Measurements from ENCODE around the gene PCP4. TPM values are rescaled to one million over a fixed set of nuclear protein-coding genes. Genes with fewer than 3 reads are reported as not detected.

The PCP4 gene
- total RNA-seq, 1 donor from 2014 or later: 5.4 TPM

DNA sequence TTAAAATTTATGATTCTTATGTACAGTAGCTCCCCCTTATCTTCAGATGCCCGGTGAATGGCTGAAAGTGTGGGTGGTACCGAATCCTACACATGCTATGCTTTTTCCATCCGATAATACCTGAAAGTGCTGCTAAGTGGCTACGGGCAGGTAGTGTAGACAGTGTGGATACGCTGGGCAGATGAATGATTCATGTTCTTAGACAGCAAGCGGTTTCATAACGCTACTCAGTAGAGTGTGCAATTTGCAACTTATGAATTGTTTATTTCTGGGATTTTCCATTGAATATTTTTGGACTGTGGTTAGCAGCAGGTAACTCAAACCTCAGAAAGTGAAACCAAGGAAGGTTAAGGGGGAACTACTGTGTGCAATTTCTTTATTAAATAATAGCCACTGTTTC is 7.5 kb downstream of the PCP4 start:
- Histone ChIP-seq H3K9me3 (replicated peaks) (no peaks in the 10 kb centered on the region), H3K27ac (replicated peaks) (no peak overlapping the region), H3K36me3 (no peaks in the 10 kb centered on the region), H3K27me3 (ENCODE audit: low read depth) (no peaks in the 10 kb centered on the region), H3K4me3 (no peak overlapping the region), H3K4me1 (no peaks in the 10 kb centered on the region)
- TF ChIP-seq, protein P1, sequence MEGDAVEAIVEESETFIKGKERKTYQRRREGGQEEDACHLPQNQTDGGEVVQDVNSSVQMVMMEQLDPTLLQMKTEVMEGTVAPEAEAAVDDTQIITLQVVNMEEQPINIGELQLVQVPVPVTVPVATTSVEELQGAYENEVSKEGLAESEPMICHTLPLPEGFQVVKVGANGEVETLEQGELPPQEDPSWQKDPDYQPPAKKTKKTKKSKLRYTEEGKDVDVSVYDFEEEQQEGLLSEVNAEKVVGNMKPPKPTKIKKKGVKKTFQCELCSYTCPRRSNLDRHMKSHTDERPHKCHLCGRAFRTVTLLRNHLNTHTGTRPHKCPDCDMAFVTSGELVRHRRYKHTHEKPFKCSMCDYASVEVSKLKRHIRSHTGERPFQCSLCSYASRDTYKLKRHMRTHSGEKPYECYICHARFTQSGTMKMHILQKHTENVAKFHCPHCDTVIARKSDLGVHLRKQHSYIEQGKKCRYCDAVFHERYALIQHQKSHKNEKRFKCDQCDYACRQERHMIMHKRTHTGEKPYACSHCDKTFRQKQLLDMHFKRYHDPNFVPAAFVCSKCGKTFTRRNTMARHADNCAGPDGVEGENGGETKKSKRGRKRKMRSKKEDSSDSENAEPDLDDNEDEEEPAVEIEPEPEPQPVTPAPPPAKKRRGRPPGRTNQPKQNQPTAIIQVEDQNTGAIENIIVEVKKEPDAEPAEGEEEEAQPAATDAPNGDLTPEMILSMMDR (IDR thresholded peaks at IDR 0.05; ENCODE audit: borderline replicate concordance): no peak
- DNase-seq: no peak
- intact Hi-C loops (cut with micrococcal nuclease): no loop called here

GRCh38 chr21:39881661-39882060 is 14.4 kb downstream of the PCP4 start:
- no peak for DNase-seq
- no peaks in the 10 kb centered on the region for H3K36me3 ChIP-seq
- H3K4me3 ChIP-seq: no peak overlapping the region
- H3K9me3 ChIP-seq (replicated peaks): no peaks in the 10 kb centered on the region
- TF ChIP-seq, protein P1 (IDR thresholded peaks at IDR 0.05; ENCODE audit: borderline replicate concordance): no peak
- intact Hi-C loops (cut with micrococcal nuclease): no loop called here
- peaks cover 3% of the 10 kb centered on the region for H3K4me1 ChIP-seq
- H3K27me3 ChIP-seq (ENCODE audit: low read depth): no peaks in the 10 kb centered on the region
- H3K27ac ChIP-seq (replicated peaks): no peak overlapping the region

GRCh38 chr21:39882151-39882838 is 15.1 kb downstream of the PCP4 start:
- H3K27ac ChIP-seq (replicated peaks): no peak overlapping the region
- no peaks in the 10 kb centered on the region for H3K27me3 ChIP-seq (ENCODE audit: low read depth)
- H3K9me3 ChIP-seq (replicated peaks): no peaks in the 10 kb centered on the region
- TF ChIP-seq, protein P1 (IDR thresholded peaks at IDR 0.05; ENCODE audit: borderline replicate concordance): no peak
- no peak overlapping the region for H3K4me3 ChIP-seq
- H3K4me1 ChIP-seq: peaks cover 3% of the 10 kb centered on the region
- intact Hi-C loops (cut with micrococcal nuclease): no loop called here
- DNase-seq: no peak
- H3K36me3 ChIP-seq: no peaks in the 10 kb centered on the region

DNA sequence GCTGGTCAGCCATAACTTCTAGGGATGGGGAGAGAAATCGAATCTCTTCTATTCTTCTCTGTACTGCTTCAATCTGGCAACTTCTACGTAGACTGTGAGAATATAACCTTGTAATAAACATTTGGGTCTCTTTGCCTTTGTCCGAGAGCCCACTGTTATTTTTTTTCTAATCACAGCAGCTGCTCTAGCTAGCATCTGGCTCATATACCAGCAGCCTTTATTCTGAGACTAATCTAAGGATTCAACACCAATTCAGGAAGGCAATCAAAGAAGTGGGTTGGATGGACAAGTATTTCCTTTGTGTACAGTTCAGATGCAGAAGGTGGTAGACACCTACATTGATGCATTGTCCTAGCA is 15.6 kb downstream of the PCP4 start:
- Histone ChIP-seq H3K36me3 (no peaks in the 10 kb centered on the region), H3K4me3 (no peak overlapping the region), H3K27me3 (ENCODE audit: low read depth) (no peaks in the 10 kb centered on the region), H3K4me1 (peaks cover 3% of the 10 kb centered on the region), H3K27ac (replicated peaks) (no peak overlapping the region), H3K9me3 (replicated peaks) (no peaks in the 10 kb centered on the region)
- intact Hi-C loops (cut with micrococcal nuclease): no loop called here
- TF ChIP-seq, protein P1 (IDR thresholded peaks at IDR 0.05; ENCODE audit: borderline replicate concordance): no peak
- no peak for DNase-seq

GRCh38 chr21:39885119-39885848 is 18.0 kb downstream of the PCP4 start:
- peak overlapping the region; percentile 54 for H3K27ac ChIP-seq (replicated peaks)
- DNase-seq: peak; percentile 45

More at GRCh38 chr21:39885119-39885848, 18.0 kb downstream of the PCP4 start:
- Histone ChIP-seq H3K4me3 (no peak overlapping the region), H3K36me3 (no peaks in the 10 kb centered on the region), H3K9me3 (replicated peaks) (no peaks in the 10 kb centered on the region), H3K4me1 (peaks cover 3% of the 10 kb centered on the region), H3K27me3 (ENCODE audit: low read depth) (no peaks in the 10 kb centered on the region)
- intact Hi-C loops (cut with micrococcal nuclease): no loop called here
- TF ChIP-seq, protein P1 (IDR thresholded peaks at IDR 0.05; ENCODE audit: borderline replicate concordance): no peak
